ENCODE measurements around the gene PALLD.
"Not testable (repeated sequence)": the region's sequence is repeated elsewhere in the genome, so short reads cannot be mapped to it uniquely, and the experiment has no call there.

PALLD gene

GRCh38 chr4:168713253-168713652 is 216.4 kb downstream of the PALLD start:
- no peak for DNase-seq

GRCh38 chr4:168715896-168716295 is 219.0 kb downstream of the PALLD start:
- no peak for DNase-seq

GRCh38 chr4:168716406-168717129 is 219.7 kb downstream of the PALLD start:
- DNase-seq: no peak

DNA sequence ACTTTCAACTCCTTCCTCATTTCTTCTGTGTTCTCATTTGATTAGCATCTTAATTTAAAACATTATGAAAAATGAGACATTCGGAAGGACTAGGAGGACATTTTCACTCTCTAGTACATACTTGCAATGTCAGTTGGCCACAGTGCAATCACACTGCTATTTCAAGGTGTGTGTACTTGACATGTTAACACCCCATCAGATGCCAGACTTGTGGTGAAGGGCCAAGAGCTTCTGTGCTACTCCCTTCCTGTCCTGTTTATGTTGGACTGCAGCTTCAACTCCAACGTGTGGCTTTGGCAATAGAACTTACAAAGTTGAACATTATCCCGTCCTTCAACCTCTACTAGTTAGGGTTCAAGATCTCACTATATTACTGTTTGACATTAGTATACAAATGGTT is 221.0 kb downstream of the PALLD start:
- no peak for DNase-seq

GRCh38 chr4:168719725-168720124 is 222.9 kb downstream of the PALLD start:
- no peak for DNase-seq

GRCh38 chr4:168720396-168720900 is 223.6 kb downstream of the PALLD start:
- DNase-seq: no peak

GRCh38 chr4:168722391-168722790 is 225.5 kb downstream of the PALLD start:
- no peak for DNase-seq

DNA sequence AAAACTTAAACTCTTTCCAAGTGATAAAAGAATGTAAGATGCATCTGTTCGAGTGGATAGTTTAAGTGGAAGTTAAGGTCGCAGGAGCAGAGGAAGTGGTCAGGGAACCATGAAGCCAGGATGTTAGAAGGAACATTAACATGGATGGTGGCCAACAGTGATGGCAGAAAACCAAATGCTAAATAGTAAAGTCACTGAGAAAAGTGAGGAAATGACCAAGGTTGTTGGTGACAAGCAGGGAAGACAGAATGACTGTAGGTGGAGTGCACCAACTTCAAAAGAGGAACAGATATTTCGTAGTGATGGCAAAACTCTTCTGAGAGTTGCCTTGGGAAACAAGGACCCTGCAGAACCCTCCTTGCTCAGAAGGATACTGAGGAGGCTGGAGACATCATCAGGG is 226.2 kb downstream of the PALLD start:
- no peak for DNase-seq

DNA sequence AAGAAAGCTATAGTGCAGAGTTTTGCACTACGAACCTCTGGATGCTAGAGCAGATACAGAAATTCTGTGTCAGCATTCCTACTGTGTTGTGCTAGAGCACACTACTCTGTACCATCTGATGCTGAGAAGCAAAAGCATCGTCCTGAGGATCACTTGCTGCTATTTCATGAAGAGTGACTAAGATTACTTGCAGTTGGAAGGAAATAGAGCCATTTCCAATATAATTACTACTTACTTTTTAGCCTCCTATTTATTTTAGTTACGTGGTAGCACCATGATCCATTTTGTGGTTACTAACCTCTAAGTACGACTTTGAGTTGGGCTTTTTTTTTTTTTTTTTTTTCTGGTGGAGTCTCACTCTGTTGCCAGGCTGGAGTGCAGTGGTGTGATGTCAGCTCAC is 226.7 kb downstream of the PALLD start:
- DNase-seq: no peak

DNA sequence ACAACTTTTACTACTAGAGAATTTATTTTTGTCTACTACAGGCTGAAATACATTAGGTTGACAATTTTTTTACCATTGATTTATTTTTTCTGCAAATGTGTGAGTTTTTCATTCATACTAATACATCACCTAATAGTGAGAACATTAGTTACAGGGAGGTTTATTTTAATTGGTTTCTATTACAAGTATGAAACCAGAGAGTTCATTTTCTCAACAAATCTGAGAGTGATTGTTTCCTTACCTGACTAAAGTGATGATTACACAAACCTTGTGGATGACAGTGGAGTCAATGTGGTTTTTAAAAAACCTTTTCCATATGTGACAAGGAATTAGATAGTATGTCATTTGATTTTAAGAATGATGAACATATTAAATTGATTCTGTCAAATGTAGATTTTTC is 227.4 kb downstream of the PALLD start:
- DNase-seq: no peak

DNA sequence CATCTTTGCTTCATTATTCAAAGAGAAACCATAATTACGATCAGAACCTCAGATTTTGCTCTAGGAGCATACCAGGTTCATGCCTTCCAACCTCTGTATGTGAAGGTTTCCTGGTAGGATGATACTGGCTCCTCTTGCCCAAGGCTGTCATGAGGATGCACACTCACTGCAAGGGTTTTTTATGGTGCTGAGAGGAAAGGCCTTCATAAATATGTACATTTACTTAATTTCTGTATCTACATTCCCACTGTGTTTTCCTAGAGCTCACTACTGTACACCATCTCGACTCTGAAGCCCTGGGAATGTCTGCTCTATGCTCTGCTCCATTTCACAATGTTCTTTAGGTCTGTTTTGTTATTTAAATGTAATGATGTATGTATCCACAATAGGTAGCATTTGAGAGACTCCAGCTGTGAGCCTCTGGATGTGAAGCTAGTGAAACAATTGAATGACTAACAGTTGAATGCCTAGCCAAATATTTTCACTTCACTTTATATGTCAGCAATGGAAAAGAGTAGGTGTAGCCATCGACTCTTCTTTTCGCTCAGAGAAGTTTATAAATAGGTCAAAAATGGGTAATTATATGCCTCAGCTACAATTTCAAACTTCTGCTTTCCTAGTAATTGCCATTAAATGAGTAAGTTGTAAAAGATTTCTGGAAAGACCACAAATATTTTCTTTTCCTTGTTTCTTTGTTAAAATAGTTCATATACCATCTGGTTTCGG is 228.0 kb downstream of the PALLD start:
- no peak for DNase-seq

GRCh38 chr4:168725930-168726329 is 229.1 kb downstream of the PALLD start:
- no peak for DNase-seq

DNA sequence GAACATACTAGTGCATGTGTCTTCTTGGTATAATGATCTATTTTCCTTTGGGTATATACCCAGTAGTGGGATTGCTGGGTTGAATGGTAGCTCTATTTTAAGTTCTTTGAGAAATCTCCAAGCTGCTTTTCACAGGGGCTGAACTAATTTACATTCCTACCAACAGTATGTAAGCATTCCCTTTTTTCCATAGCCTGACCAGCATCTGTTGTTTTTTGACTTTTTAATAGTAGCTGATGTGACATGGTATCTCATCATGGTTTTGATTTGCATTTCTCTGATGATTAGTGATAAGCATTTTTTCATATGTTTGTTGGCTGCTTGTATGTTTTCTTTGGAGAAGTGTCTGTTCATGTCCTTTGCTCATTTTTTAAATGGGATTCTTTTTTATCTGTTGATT is 230.3 kb downstream of the PALLD start:
- DNase-seq: not testable (repeated sequence)

DNA sequence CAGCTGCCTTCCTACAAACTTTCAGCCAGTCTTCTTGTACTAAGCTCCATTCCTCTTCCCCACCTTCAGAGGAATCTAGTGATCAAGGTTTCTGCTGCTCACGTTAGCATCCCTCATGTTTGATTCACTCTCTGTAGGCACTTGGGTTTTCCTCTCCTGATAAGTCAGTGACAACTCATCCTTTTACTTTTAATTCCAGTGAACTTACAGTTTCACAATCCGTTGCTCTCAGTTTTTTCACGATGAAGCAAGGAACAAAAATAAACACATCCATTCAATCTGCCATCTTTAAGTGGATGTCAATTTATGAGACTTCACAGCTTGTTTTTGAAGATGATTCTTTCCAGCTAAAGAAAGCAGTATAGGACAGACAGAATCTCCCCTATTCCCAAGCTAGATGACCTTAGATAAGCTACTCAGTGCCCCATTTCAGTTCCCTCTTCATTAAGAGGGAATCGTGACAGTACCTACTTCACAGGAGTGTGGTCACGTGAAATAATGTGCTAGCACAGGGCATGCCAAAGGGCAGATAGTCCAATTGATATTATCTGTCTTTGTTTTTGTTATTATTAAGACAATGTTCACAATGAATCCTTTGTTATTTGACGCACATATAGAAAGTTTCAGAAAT is 234.3 kb downstream of the PALLD start:
- DNase-seq: no peak

DNA sequence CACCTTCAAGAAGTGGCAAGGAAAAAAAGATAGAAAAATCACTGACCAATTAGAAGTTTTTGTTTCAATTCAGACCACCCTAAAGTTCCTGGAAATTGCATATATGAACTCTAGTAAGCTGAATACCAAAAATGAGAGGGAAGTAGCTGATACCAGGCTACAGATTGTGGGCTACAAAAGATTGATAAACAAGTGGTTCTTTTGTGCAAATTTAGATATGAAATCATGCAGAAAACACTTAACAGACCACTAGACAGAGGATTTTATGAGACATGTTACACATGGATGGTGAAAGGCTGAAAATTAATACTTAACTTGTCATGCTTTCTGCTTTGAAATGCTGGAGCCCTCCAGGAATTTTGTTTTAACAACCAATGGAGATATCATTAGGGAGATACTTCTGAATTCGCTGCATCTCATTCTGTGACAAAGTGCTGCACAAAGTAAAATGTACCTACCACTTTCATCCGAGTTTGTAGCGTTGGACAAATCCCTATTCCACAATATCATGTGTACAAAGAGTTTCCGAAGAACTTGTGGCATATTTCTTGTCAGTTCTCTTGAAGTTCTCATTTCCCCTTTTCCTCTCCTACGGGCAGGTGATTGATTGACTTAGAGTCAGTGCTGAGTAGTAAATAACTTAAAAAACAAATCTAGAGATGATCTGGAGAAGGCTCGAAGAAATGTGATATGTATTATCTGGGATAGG is 235.0 kb downstream of the PALLD start:
- DNase-seq: no peak

DNA sequence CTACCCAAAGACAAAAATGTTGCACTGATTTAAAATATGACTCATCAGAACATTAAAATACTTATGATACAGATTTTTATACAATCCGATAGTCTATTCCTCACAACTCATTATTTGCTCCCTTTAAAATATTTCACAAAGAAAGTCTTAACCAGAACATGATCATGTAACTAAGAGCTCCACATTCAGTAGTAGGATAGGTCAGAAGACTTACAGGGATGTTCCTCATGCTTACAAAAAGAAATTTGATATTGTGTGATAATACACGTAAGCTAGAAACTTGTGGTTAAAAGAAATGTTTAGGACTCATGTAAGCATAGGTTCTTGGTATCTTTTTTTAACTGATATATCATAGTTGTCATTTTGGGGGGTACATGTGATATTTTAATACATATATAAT is 235.9 kb downstream of the PALLD start:
- DNase-seq: no peak

- DNase-seq: no peak
Measured at GRCh38 chr4:168734703-168735678, 238.1 kb downstream of the PALLD start.

GRCh38 chr4:168735735-168736134 is 238.9 kb downstream of the PALLD start:
- DNase-seq: no peak

DNA sequence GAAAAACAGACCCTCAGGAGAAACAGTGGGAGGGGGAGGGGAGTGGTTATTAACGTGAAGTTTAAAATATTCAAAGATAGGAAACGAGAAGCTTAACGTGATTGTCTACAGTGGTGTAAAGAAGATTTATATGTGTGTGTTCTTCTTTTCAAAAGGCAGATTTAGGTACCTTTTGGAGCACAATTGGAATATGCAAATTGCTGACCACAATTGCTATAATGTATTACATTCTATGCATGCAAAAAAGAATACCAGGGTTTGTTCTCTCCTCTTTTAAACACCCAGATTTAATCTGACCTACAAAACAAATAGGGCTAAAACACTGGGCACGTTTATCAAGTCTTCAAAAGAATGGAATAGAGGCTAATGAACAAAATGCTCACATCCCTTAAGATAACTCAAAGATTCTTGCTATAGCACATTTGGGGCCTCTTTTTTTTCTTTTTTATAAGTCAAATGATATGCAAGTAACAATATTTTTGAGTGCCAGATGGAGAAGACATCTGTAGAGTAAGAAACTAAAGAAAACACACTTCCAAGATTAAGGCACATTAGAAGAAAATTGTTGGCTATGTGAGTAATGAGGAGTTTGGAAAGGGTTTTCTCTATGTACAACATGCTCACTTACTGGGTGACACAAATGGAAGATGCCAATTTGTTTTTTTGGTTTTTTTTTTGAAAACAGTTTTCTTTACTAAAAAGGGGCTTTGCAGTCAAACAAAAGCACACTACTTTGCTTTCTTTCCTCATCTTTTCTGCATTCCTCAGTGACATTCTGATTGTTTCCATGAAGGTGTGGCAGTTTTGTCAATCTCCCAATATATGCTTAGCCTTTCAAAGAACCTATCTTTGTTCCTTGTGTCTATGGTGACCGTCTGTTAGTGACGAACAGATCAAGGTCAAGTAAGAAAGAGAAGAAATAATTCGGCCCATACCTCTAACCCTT is 240.3 kb downstream of the PALLD start:
- no peak for DNase-seq

- DNase-seq: no peak
Measured at GRCh38 chr4:168737806-168738172, 240.9 kb downstream of the PALLD start.

DNA sequence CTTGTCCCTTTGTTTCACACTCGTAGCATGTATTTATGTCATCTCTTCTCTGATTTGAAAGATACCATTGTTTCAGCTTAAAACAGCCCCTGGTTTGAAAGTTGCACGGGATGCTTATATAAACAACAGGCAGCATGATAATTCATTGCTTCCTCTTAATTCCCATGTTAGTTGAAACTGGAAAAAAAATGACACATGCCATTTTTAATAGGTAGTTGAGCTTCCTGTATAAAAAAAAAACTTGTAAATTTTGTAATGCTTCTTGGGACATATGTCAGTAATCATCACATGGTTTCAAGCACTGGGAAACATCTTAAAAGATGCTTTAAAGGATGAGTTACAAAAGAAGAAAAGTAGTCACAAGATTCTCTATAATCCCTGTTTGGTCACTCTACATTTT is 243.0 kb downstream of the PALLD start:
- DNase-seq: no peak

All from CD4-positive, alpha-beta T cell treated with Interleukin-6 for 4 hours (primary cell).